Keratinocyte (primary cell): ENCODE results near the gene VPS13D. TPM values are rescaled to one million over a fixed set of nuclear protein-coding genes. Genes with fewer than 3 reads are reported as not detected.

Experiments
- DNase-seq: peaks from one replicate; pipeline ENCODE4 v3.0.0-alpha.2; 2011; ENCODE audit warnings: low read depth, missing footprints, low spot score
- FAIRE-seq: peaks from 2 replicates; lab custom pipeline; 2011; peaks lifted over from hg19 to GRCh38; lab: Jason Lieb, UNC
- H2AFZ ChIP-seq: 2 replicates; pipeline ENCODE4 v1.6.0; 2012; ENCODE audit warnings: low read length, control low read depth, inconsistent platforms; ENCODE audit not compliant: control insufficient read depth
- H3K27ac ChIP-seq: 2 replicates; pipeline ENCODE4 v1.5.1; 2011; ENCODE audit warnings: low read length; ENCODE audit not compliant: control insufficient read depth, insufficient read depth
- H3K27me3 ChIP-seq: 3 replicates; pipeline ENCODE4 v1.6.0; 2011; ENCODE audit warnings: low read length; ENCODE audit not compliant: control insufficient read depth, insufficient read depth; ENCODE audit errors: extremely low read depth
- H3K36me3 ChIP-seq, 2 experiments: 2 replicates in 1 of 2; 3 replicates in 1 of 2; pipeline ENCODE4 v1.5.1; 2011; ENCODE audit warnings: low read length in 2 of 2, mild to moderate bottlenecking in 1 of 2; ENCODE audit not compliant: control insufficient read depth in 2 of 2, insufficient read depth in 2 of 2; ENCODE audit errors: extremely low read depth in 1 of 2
- H3K4me1 ChIP-seq: 3 replicates; pipeline ENCODE4 v1.5.1; 2011; ENCODE audit warnings: low read length; ENCODE audit not compliant: control insufficient read depth, insufficient read depth; ENCODE audit errors: extremely low read depth
- H3K4me2 ChIP-seq: 3 replicates; pipeline ENCODE4 v1.6.0; 2011; ENCODE audit warnings: low read depth, low read length; ENCODE audit not compliant: control insufficient read depth, insufficient read depth; ENCODE audit errors: extremely low read depth
- H3K4me3 ChIP-seq, 3 experiments: fragments of 200-600 bp in 1 of 3; sonication (generic) in 1 of 3; 2 replicates in 2 of 3; 3 replicates in 1 of 3; pipeline ENCODE4 v1.5.1; 2011 to 2016; ENCODE audit warnings: low read length in 3 of 3, mild to moderate bottlenecking in 3 of 3, control low read depth in 2 of 3, inconsistent platforms in 1 of 3, low read depth in 1 of 3, mixed read lengths in 1 of 3, mixed run types in 1 of 3, moderate library complexity in 1 of 3; ENCODE audit not compliant: control insufficient read depth in 2 of 3, insufficient read depth in 2 of 3; ENCODE audit errors: extremely low read depth in 1 of 3
- H3K79me2 ChIP-seq: 2 replicates; pipeline ENCODE4 v1.6.0; 2012; ENCODE audit warnings: low read length; ENCODE audit not compliant: control insufficient read depth, insufficient read depth
- H3K9ac ChIP-seq: 3 replicates; pipeline ENCODE4 v1.6.0; 2011; ENCODE audit warnings: low read length; ENCODE audit not compliant: control insufficient read depth, insufficient read depth; ENCODE audit errors: extremely low read depth
- H3K9me1 ChIP-seq: 3 replicates; pipeline ENCODE4 v1.6.0; 2011; ENCODE audit warnings: low read length; ENCODE audit not compliant: control insufficient read depth, insufficient read depth; ENCODE audit errors: extremely low read depth
- H3K9me3 ChIP-seq: 2 replicates; pipeline ENCODE4 v1.5.1; 2012; ENCODE audit warnings: low read depth, low read length; ENCODE audit not compliant: control insufficient read depth
- H4K20me1 ChIP-seq: 3 replicates; pipeline ENCODE4 v1.6.0; 2011; ENCODE audit warnings: low read length; ENCODE audit not compliant: control insufficient read depth, insufficient read depth; ENCODE audit errors: extremely low read depth
- CTCF ChIP-seq, 3 experiments: IDR thresholded peaks in 1 of 3; conservative IDR thresholded peaks in 1 of 3; optimal IDR thresholded peaks in 1 of 3; 2 replicates in 2 of 3; 3 replicates in 1 of 3; pipeline versions ENCODE3 to v1.5.1; 2011; ENCODE audit warnings: low read length in 3 of 3, mild to moderate bottlenecking in 3 of 3, moderate library complexity in 2 of 3, control low read depth in 1 of 3, inconsistent platforms in 1 of 3; ENCODE audit not compliant: insufficient read depth in 2 of 3; ENCODE audit errors: extremely low read depth in 1 of 3
- EZH2 ChIP-seq: IDR thresholded peaks from one replicate; pipeline ENCODE4 v1.6.1; 2012; ENCODE audit warnings: inconsistent platforms, mild to moderate bottlenecking, low read length, moderate library complexity
- dilution Hi-C: fragments of 300-500 bp; cut with MboI; formaldehyde crosslinking; loops from one replicate; pipeline ENCODE4 v1.7.0; 2020; ENCODE audit warnings: low sequenced_read_pairs; ENCODE audit not compliant: extremely low pct_ligation_motif_present
- polyA plus RNA-seq, 5 experiments: library from polyadenylated mRNA; depleted of rRNA in 3 of 5; stranded (reverse) in 3 of 5; stranded (forward) in 1 of 5; unstranded in 1 of 5; fragments of >200 nt; gene quantifications; 1 replicate in 1 of 5; 2 replicates in 3 of 5; 3 replicates in 1 of 5; pipeline versions ENCODE4 v1.2.1 to v1.2.3, GENCODE V29; 2011 to 2012; ENCODE audit warnings: missing spikeins in 2 of 5, low read depth in 1 of 5, low replicate concordance in 1 of 5

The VPS13D gene
- polyA plus RNA-seq, 1 donor (not counting 4 experiments of a cell fraction or from before 2014, with no cell fraction given) = 19.0 TPM

DNA sequence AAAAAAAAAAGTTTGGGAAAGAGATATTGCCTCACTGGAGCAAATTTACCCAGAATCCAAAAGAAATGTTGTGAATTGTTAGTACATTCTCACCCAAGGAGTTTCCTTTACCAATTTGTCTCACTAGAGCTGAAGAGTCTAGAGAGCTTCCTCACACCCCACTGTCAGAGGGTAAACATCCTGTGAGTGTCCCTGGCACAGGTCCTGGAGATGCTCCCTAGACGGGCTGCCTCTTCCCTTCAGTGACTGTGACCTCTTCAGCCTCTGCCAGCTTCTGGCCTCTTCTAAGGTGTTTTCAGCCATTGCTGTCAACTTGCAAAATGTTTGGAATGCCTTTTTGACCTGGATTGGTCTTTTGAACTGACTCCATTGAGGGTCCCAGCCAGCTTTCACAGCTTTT is 228.7 kb downstream of the VPS13D start:
- peaks cover 3 to 16% of the 10 kb centered on the region in 2 experiments for H3K36me3 ChIP-seq
- DNase-seq (no peak), FAIRE-seq (no peak)
- no peaks in the 10 kb centered on the region for H3K9me1 ChIP-seq
- H3K79me2 ChIP-seq = no peaks in the 10 kb centered on the region
- no peak overlapping the region for H3K4me3 ChIP-seq
- no peaks in the 10 kb centered on the region for H3K9me3 ChIP-seq
- H3K4me1 ChIP-seq = peaks cover 28% of the 10 kb centered on the region
- no peaks in the 10 kb centered on the region for H3K27me3 ChIP-seq
- H3K4me2 ChIP-seq = no peak overlapping the region
- TF ChIP-seq EZH2 (no peak), CTCF (optimal IDR thresholded peaks at IDR 0.05 in 1 of 3, IDR thresholded peaks at IDR 0.05 in 1 of 3, conservative IDR thresholded peaks at IDR 0.05 in 1 of 3; ENCODE audit: extremely low read depth in 1 of 3, insufficient read depth in 2 of 3, low read length in 3 of 3) (no peak)
- dilution Hi-C loops = no loop called here
- no peaks in the 10 kb centered on the region for H4K20me1 ChIP-seq
- H3K27ac ChIP-seq = no peak overlapping the region
- H3K9ac ChIP-seq = no peak overlapping the region
- H2AFZ ChIP-seq = no peak overlapping the region

DNA sequence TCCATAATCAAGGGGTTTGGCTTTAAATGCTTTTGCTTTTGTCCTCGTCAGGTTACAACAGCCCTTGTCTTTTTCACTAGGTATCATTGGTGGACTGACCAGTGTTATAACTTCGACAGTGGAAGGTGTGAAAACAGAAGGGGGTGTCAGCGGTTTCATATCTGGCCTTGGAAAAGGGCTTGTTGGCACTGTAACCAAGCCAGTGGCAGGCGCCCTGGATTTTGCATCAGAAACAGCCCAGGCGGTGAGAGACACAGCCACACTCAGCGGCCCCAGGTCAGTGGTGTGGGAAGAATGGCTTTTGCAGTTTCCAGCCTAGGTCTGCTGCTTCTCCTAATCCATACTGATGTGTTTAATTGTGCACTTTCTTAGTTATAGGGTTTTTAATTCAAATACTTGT is 230.3 kb downstream of the VPS13D start:
- peaks cover 13% of the 10 kb centered on the region for H3K4me1 ChIP-seq
- no peaks in the 10 kb centered on the region for H3K9me3 ChIP-seq
- DNase-seq (no peak), FAIRE-seq (no peak)
- dilution Hi-C loops = no loop called here
- no peaks in the 10 kb centered on the region for H3K79me2 ChIP-seq
- no peak overlapping the region for H3K4me3 ChIP-seq
- no peak overlapping the region for H3K9ac ChIP-seq
- no peaks in the 10 kb centered on the region for H3K27me3 ChIP-seq
- H3K27ac ChIP-seq = no peak overlapping the region
- no peak overlapping the region for H2AFZ ChIP-seq
- TF ChIP-seq EZH2 (no peak), CTCF (optimal IDR thresholded peaks at IDR 0.05 in 1 of 3, IDR thresholded peaks at IDR 0.05 in 1 of 3, conservative IDR thresholded peaks at IDR 0.05 in 1 of 3; ENCODE audit: extremely low read depth in 1 of 3, insufficient read depth in 2 of 3, low read length in 3 of 3) (no peak)
- H3K36me3 ChIP-seq = peaks cover 3 to 18% of the 10 kb centered on the region in 2 experiments
- H3K9me1 ChIP-seq = no peaks in the 10 kb centered on the region
- H4K20me1 ChIP-seq = no peaks in the 10 kb centered on the region
- no peak overlapping the region for H3K4me2 ChIP-seq
